ENCODE data around the gene MYCT1.
"Not testable (repeated sequence)": the region's sequence is repeated elsewhere in the genome, so short reads cannot be mapped to it uniquely, and the experiment has no call there.

MYCT1 gene

DNA sequence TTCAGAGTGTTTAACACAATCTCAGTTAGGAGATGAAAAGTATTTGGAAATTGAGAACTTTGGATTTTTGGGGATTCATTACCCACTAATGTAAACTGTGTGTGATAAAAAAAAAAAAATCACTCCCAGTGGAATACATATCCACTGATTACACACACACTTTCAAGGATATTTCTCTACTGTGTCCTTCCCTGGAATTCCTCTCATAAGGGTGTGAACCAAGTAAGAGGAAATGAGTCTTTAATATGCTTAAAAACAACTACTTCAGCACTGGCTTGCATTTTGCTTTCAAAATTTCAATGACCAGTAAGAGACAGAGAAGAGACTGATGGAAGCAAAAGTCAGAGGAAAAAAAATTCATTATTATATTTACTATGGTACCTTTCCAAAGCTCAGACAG, 24.5 kb upstream of the MYCT1 start:
- POLR2A ChIA-PET, result no interaction called here

DNA sequence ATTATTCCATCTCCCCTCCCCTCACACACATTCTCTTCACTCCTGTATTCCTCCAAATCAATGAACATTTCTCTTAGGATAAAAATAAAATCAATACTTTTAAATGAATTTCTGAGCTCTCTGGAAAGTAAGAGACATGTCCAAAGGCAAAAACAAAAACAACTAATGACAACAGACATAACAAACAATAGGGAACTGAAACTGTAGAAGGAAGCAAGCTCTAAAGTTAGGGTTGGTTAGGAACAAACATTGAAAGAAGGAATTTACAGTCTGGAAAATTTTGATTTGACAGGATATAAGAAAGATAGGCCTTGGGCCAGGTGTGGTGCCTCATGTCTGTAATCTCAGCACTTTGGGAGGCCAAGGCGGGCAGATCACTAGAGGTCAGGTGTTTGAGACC, 17.5 kb upstream of the MYCT1 start:
- DNase-seq (ENCODE audit: extremely low spot score), result no peak
- TF ChIP-seq, protein P1, sequence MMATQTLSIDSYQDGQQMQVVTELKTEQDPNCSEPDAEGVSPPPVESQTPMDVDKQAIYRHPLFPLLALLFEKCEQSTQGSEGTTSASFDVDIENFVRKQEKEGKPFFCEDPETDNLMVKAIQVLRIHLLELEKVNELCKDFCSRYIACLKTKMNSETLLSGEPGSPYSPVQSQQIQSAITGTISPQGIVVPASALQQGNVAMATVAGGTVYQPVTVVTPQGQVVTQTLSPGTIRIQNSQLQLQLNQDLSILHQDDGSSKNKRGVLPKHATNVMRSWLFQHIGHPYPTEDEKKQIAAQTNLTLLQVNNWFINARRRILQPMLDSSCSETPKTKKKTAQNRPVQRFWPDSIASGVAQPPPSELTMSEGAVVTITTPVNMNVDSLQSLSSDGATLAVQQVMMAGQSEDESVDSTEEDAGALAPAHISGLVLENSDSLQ (IDR thresholded peaks at IDR 0.05), result no peak
- no peak for TF ChIP-seq FOXA1 (IDR thresholded peaks at IDR 0.05)
- TF ChIP-seq ARNT (IDR thresholded peaks at IDR 0.05), result no peak
- no peak for TF ChIP-seq L3MBTL2 (conservative IDR thresholded peaks at IDR 0.05)
- TF ChIP-seq FOXM1 (IDR thresholded peaks at IDR 0.05; ENCODE audit: borderline replicate concordance), result no peak
- TF ChIP-seq BHLHE40 (IDR thresholded peaks at IDR 0.05; ENCODE audit: borderline replicate concordance), result no peak
- no peak for TF ChIP-seq HDGF (IDR thresholded peaks at IDR 0.05; ENCODE audit: borderline replicate concordance)
- no peak for TF ChIP-seq SUZ12 (IDR thresholded peaks at IDR 0.05)
- no peak for TF ChIP-seq SP1 (IDR thresholded peaks at IDR 0.05)
- TF ChIP-seq TARDBP (IDR thresholded peaks at IDR 0.05), result no peak
- POLR2A ChIA-PET, result no interaction called here
- CTCF ChIA-PET, result interaction anchor here (0.7 kb wide), 2 partner anchors 37 to 946 kb away, joined by 3 to 7 read pairs; no protein-coding TSS in a partner anchor

More for the DNA sequence above, 24.5 kb upstream of the MYCT1 start:
- CTCF ChIA-PET, result no interaction called here
- DNase-seq (ENCODE audit: extremely low spot score), result no peak
- TF ChIP-seq L3MBTL2 (conservative IDR thresholded peaks at IDR 0.05) (no peak), CTBP1 (IDR thresholded peaks at IDR 0.05; ENCODE audit: borderline replicate concordance) (no peak), ZNF384 (IDR thresholded peaks at IDR 0.05) (no peak), TARDBP (IDR thresholded peaks at IDR 0.05) (no peak), FOXM1 (IDR thresholded peaks at IDR 0.05; ENCODE audit: borderline replicate concordance) (no peak), NFRKB (IDR thresholded peaks at IDR 0.05) (no peak), FOXA1 (IDR thresholded peaks at IDR 0.05) (no peak), FOXK2 (IDR thresholded peaks at IDR 0.05) (no peak)
- TF ChIP-seq, protein P1 (IDR thresholded peaks at IDR 0.05), result no peak

DNA sequence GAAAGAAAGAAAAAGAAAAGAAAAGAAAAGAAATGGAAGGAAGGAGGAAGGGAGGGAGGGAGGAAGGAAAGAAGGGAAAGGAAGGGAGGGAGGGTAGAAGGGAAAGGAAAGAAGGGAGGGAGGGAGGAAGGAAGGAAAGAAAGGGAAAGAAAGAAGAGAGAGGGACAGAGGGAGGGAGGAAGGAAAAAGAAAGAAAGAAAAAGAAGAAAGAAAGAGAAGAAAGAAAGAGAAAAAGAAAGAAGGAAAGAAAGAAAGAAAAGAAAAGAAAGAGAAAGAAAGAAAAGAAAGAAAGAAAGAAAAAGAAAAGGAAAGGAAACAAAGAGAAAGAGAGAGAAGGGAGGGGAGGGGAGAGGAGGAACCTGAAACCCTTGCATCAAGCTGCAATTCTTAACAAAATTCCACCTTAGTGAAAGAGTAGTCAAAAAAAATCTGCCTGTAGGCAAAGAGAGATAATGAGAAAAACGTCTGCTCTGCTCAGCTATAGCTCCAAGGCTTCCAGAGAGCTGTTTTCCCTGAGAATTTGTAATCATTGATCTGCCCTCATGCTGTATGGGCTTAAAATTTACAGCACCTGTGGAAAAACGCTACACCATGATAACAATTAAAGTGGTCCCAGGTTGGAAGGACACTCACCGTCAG, 16.7 kb upstream of the MYCT1 start:
- POLR2A ChIA-PET, result no interaction called here
- CTCF ChIA-PET, result no interaction called here
- TF ChIP-seq HDGF (IDR thresholded peaks at IDR 0.05; ENCODE audit: borderline replicate concordance), result no peak
- DNase-seq (ENCODE audit: extremely low spot score), result no peak

DNA sequence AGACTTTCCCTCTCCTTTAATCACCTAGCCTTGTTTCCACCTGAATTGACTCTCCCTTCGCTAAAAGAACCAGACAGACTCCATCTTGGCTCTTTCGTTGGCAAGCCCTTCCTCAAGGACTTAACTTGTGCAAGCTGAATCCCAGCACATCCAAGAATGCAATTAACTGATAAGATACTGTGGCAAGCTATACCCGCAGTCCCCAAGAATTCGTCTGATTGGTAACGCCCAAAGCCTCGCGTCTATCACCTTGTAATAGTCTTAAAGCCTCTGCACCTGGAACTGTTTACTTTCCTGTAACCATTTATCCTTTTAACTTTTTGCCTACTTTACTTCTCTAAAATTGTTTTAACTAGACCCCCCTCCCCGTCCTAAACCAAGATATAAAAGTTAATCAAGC, 15.6 kb upstream of the MYCT1 start:
- TF ChIP-seq TARDBP (IDR thresholded peaks at IDR 0.05) (no peak), SP1 (IDR thresholded peaks at IDR 0.05) (no peak), FOXA1 (IDR thresholded peaks at IDR 0.05) (no peak), NFRKB (IDR thresholded peaks at IDR 0.05) (no peak), CTBP1 (IDR thresholded peaks at IDR 0.05; ENCODE audit: borderline replicate concordance) (no peak), HDGF (IDR thresholded peaks at IDR 0.05; ENCODE audit: borderline replicate concordance) (no peak), FOXM1 (IDR thresholded peaks at IDR 0.05; ENCODE audit: borderline replicate concordance) (no peak), ELF4 (IDR thresholded peaks at IDR 0.05) (no peak), BHLHE40 (IDR thresholded peaks at IDR 0.05; ENCODE audit: borderline replicate concordance) (no peak), ARNT (IDR thresholded peaks at IDR 0.05) (no peak), FOXK2 (IDR thresholded peaks at IDR 0.05) (no peak), SUZ12 (IDR thresholded peaks at IDR 0.05) (no peak), LEF1 (IDR thresholded peaks at IDR 0.05; ENCODE audit: borderline replicate concordance) (no peak), L3MBTL2 (conservative IDR thresholded peaks at IDR 0.05) (no peak), ZNF384 (IDR thresholded peaks at IDR 0.05) (no peak)
- TF ChIP-seq, protein P1 (IDR thresholded peaks at IDR 0.05), result no peak
- ChIA-PET POLR2A (no interaction called here), CTCF (no interaction called here)
- DNase-seq (ENCODE audit: extremely low spot score), result no peak

DNA sequence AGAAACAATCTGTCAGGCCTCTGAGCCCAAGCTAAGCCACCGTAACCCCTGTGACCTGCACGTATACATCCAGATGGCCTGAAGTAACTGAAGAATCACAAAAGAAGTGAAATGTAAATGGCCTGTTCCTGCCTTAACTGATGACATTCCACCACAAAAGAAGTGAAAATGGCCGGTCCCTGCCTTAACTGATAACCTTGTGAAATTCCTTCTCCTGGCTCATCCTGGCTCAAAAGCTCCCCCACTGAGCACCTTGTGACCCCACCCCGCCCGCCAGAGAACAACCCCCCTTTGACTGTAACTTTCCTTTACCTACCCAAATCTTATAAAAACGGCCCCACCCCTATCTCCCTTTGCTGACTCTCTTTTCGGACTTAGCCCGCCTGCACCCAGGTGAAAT, 14.8 kb upstream of the MYCT1 start:
- POLR2A ChIA-PET; DNase-seq (ENCODE audit: extremely low spot score); CTCF ChIA-PET: not testable (repeated sequence)

DNA sequence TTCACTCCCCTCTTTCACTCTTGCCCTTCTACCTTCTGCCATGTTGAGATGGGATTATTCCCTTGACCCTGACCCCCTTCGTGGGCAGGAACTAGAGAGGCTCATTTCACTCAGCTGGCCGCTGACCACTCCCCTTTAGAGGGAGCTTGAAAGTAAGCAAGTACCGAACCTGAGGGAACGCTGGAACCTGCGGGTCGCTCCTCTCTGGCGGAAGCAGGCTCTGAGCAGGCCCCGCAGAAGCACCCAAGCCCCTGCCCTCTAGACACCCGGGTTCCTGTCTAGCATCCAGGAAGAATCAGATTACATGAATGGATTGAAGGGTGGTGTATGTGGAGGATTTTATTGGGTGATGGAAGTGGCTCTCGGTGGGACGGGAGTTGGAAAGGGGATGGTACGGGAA, 11.9 kb upstream of the MYCT1 start:
- no peak for DNase-seq (ENCODE audit: extremely low spot score)
- TF ChIP-seq BHLHE40 (IDR thresholded peaks at IDR 0.05; ENCODE audit: borderline replicate concordance) (no peak), FOXM1 (IDR thresholded peaks at IDR 0.05; ENCODE audit: borderline replicate concordance) (no peak), ELF4 (IDR thresholded peaks at IDR 0.05) (no peak), SUZ12 (IDR thresholded peaks at IDR 0.05) (no peak), ARNT (IDR thresholded peaks at IDR 0.05) (no peak), L3MBTL2 (conservative IDR thresholded peaks at IDR 0.05) (no peak), HDGF (IDR thresholded peaks at IDR 0.05; ENCODE audit: borderline replicate concordance) (no peak), FOXK2 (IDR thresholded peaks at IDR 0.05) (no peak), CTBP1 (IDR thresholded peaks at IDR 0.05; ENCODE audit: borderline replicate concordance) (no peak), FOXA1 (IDR thresholded peaks at IDR 0.05) (no peak), SP1 (IDR thresholded peaks at IDR 0.05) (no peak), LEF1 (IDR thresholded peaks at IDR 0.05; ENCODE audit: borderline replicate concordance) (no peak)
- TF ChIP-seq, protein P1 (IDR thresholded peaks at IDR 0.05), result no peak
- POLR2A ChIA-PET, result no interaction called here
- CTCF ChIA-PET, result no interaction called here
